DOHH2 (cell line): ENCODE data around the gene BTRC.

Source experiments
- H3F3A ChIP-seq: fragments of 200-600 bp; sonication (generic), shearing (Covaris generic); 2 replicates; pipeline ENCODE4 v1.6.0; 2016; ENCODE audit warnings: antibody characterized with exemption, mild to moderate bottlenecking; ENCODE audit not compliant: control insufficient read depth, insufficient read depth
- H3K27ac ChIP-seq: fragments of 200-600 bp; sonication (generic); 2 replicates; pipeline ENCODE4 v1.5.1; 2014; ENCODE audit warnings: low read depth, mild to moderate bottlenecking, low read length, moderate library complexity
- H3K27me3 ChIP-seq: fragments of 200-600 bp; sonication (generic); 2 replicates; pipeline ENCODE4 v1.6.1; 2014; ENCODE audit warnings: mild to moderate bottlenecking, low read length, mixed read lengths; ENCODE audit not compliant: control insufficient read depth
- H3K36me3 ChIP-seq: fragments of 200-600 bp; sonication (generic); 2 replicates; pipeline ENCODE4 v1.6.1; 2014; ENCODE audit warnings: mild to moderate bottlenecking, low read length, moderate library complexity, mixed read lengths; ENCODE audit not compliant: control insufficient read depth
- H3K4me1 ChIP-seq: fragments of 200-600 bp; sonication (generic); 2 replicates; pipeline ENCODE4 v1.6.1; 2014; ENCODE audit warnings: mild to moderate bottlenecking, low read length, mixed read lengths; ENCODE audit not compliant: control insufficient read depth
- H3K4me2 ChIP-seq: fragments of 200-600 bp; sonication (generic); 2 replicates; pipeline ENCODE4 v1.6.0; 2014; ENCODE audit warnings: mild to moderate bottlenecking, low read length, moderate library complexity
- H3K4me3 ChIP-seq: fragments of 200-600 bp; sonication (generic); 2 replicates; pipeline ENCODE4 v1.5.1; 2014; ENCODE audit warnings: mild to moderate bottlenecking, low read length, mixed read lengths
- H3K79me2 ChIP-seq: fragments of 200-600 bp; sonication (generic); 2 replicates; pipeline ENCODE4 v1.6.1; 2014; ENCODE audit warnings: mild to moderate bottlenecking, low read length, mixed read lengths; ENCODE audit not compliant: control insufficient read depth
- H3K9me2 ChIP-seq: fragments of 200-600 bp; sonication (generic); replicated peaks from 2 replicates; pipeline ENCODE4 v1.6.1; 2014; ENCODE audit warnings: mild to moderate bottlenecking, low read length, mixed read lengths; ENCODE audit not compliant: control insufficient read depth
- H3K9me3 ChIP-seq: fragments of 200-600 bp; sonication (generic); 2 replicates; pipeline ENCODE4 v1.6.1; 2014; ENCODE audit warnings: antibody characterized with exemption, low read length, mixed read lengths; ENCODE audit not compliant: control insufficient read depth, insufficient read depth
- H4K20me1 ChIP-seq: fragments of 200-600 bp; sonication (generic); 2 replicates; pipeline ENCODE4 v1.6.0; 2014; ENCODE audit warnings: low read depth, mild to moderate bottlenecking, antibody characterized with exemption, low read length, moderate library complexity; ENCODE audit not compliant: control insufficient read depth, insufficient read depth
- CTCF ChIP-seq: fragments of 200-600 bp; sonication (generic); IDR thresholded peaks from one replicate; pipeline ENCODE4 v1.5.1; 2014; ENCODE audit warnings: antibody characterized with exemption, mild to moderate bottlenecking, low read depth, low read length; ENCODE audit not compliant: poor library complexity, severe bottlenecking
- EZH2phosphoT487 ChIP-seq: fragments of 200-600 bp; sonication (generic); IDR thresholded peaks from 2 replicates; pipeline ENCODE4 v1.6.1; 2017; ENCODE audit warnings: borderline replicate concordance, mild to moderate bottlenecking, antibody characterized with exemption, low read length, moderate library complexity, mixed read lengths

BTRC gene

GRCh38 chr10:101577121-101577871, 223.3 kb downstream of the BTRC start:
- Histone ChIP-seq H3K4me3 (no peak overlapping the region), H3K27me3 (0 out of 2 replicates have a peak, but pooled peaks cover 3% of the 10 kb centered on the region), H3K4me1 (no peaks in the 10 kb centered on the region), H3K9me3 (no peaks in the 10 kb centered on the region), H3K9me2 (no peaks in the 10 kb centered on the region), H3F3A (no peaks in the 10 kb centered on the region), H3K4me2 (no peak overlapping the region), H3K27ac (no peak overlapping the region), H3K79me2 (no peaks in the 10 kb centered on the region), H3K36me3 (no peaks in the 10 kb centered on the region), H4K20me1 (peaks cover 4% of the 10 kb centered on the region; the same call in 1 of the 2 replicates)
- no peak for TF ChIP-seq CTCF
- no peak for TF ChIP-seq EZH2phosphoT487

- Histone ChIP-seq H3K36me3 (peaks cover 7% of the 10 kb centered on the region), H3K4me1 (no peaks in the 10 kb centered on the region), H3F3A (no peaks in the 10 kb centered on the region), H3K4me2 (no peak overlapping the region), H4K20me1 (peaks cover 4% of the 10 kb centered on the region; the same call in 1 of the 2 replicates), H3K4me3 (no peak overlapping the region), H3K9me3 (no peaks in the 10 kb centered on the region), H3K79me2 (no peaks in the 10 kb centered on the region), H3K9me2 (no peaks in the 10 kb centered on the region), H3K27ac (no peak overlapping the region), H3K27me3 (no peaks in the 10 kb centered on the region)
- TF ChIP-seq EZH2phosphoT487 (no peak), CTCF (no peak)
Measured at GRCh38 chr10:101578192-101578591, 224.2 kb downstream of the BTRC start.

GRCh38 chr10:101578803-101579515, 225.0 kb downstream of the BTRC start:
- TF ChIP-seq EZH2phosphoT487: no peak
- TF ChIP-seq CTCF: no peak
- Histone ChIP-seq H3K4me2 (no peak overlapping the region), H3K9me2 (no peaks in the 10 kb centered on the region), H3K36me3 (peaks cover 9% of the 10 kb centered on the region), H4K20me1 (peaks cover 4% of the 10 kb centered on the region; the same call in 1 of the 2 replicates), H3K27me3 (no peaks in the 10 kb centered on the region), H3K9me3 (no peaks in the 10 kb centered on the region), H3K4me3 (no peak overlapping the region), H3F3A (no peaks in the 10 kb centered on the region), H3K27ac (no peak overlapping the region), H3K4me1 (no peaks in the 10 kb centered on the region), H3K79me2 (no peaks in the 10 kb centered on the region)
